Heart left ventricle (tissue), 13 donors: ENCODE results near the gene XXYLT1.

Experiments
- POLR2A ChIP-seq, 2 donors: fragments of 450-650 bp; IDR thresholded peaks; one replicate each; pipeline ENCODE4 v1.6.1; 2017; ENCODE audit warnings: antibody characterized with exemption in 2 of 2, mild to moderate bottlenecking in 2 of 2, moderate library complexity in 2 of 2
- TF ChIP-seq, protein P1 (sequence below), 12 donors: fragments of 200-600 bp; sonication (generic) in 4 of 12; IDR thresholded peaks; one replicate each; pipeline versions ENCODE4 v1.5.0 to v1.8.0; 2018 to 2022; ENCODE audit warnings: antibody characterized with exemption in 12 of 12, mild to moderate bottlenecking in 5 of 12
- donor health status: ischemic (EF 13 %, LVEDD 7.1; RV severe dilation, severe dysfunction).
- donor health status: DM: no; HTN: yes; CAD: no.
- donor health status: DM: no; HTN: no; CAD: no.
- donor health status: ischemic (EF 25% LVEDD 6.9; RV normal size, moderate dysfunction).
- donor health status: ischemic (EF 25% LVEDD 5.7; RV mildly dilated, moderate dysfunction).
- donor health status: ischemic (EF 35%, LVEDD 5.7; RV mildly dilated, moderate dysfunction).
- donor health status: nonischemic (EF 11% LVEDD 7.7; RV severe dilation, severe dysfunction).
- donor health status: DM: yes; HTN: yes; CAD: no.
- donor health status: PGD.
- donor health status: ischemic (EF 29% LVEDD 5.4; RV normal size, mild dysfunction).
- donor health status: nonischemic (EF 23%, LVEDD 6.1; RV moderate dilation, normal function).

DNA sequence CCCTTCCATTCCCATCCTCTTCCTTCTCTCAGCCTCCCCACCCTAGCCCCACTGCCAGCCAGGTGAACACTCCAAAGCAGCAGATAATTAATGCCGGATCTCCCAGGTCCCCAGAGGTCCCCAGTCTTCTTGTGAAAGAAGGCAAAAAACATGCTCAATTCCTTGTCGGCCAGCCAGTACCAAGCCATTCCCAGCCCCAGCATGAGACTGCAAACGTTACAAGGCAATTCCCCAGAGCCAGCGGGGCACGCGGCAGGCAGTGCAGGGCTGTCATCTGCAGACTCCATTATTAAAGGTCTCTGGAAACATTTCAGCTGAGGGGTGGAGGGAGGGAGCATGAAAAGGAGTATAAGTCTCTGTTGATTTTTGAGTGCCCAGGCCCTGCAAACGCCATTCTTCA, 117.8 kb downstream of the XXYLT1 start:
- TF ChIP-seq, protein P1, sequence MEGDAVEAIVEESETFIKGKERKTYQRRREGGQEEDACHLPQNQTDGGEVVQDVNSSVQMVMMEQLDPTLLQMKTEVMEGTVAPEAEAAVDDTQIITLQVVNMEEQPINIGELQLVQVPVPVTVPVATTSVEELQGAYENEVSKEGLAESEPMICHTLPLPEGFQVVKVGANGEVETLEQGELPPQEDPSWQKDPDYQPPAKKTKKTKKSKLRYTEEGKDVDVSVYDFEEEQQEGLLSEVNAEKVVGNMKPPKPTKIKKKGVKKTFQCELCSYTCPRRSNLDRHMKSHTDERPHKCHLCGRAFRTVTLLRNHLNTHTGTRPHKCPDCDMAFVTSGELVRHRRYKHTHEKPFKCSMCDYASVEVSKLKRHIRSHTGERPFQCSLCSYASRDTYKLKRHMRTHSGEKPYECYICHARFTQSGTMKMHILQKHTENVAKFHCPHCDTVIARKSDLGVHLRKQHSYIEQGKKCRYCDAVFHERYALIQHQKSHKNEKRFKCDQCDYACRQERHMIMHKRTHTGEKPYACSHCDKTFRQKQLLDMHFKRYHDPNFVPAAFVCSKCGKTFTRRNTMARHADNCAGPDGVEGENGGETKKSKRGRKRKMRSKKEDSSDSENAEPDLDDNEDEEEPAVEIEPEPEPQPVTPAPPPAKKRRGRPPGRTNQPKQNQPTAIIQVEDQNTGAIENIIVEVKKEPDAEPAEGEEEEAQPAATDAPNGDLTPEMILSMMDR (IDR thresholded peaks at IDR 0.05), result no peak
- TF ChIP-seq POLR2A (IDR thresholded peaks at IDR 0.05), result no peak
